CD4-positive, alpha-beta memory T cell (primary cell): ENCODE results near the gene STEEP1. TPM values are rescaled to one million over a fixed set of nuclear protein-coding genes. Genes with fewer than 3 reads are reported as not detected.
A peak's percentile ranks its signal among the peaks of the same experiment; 100 is the strongest.

ENCODE experiments used
- CTCF ChIA-PET: fragments of 350-600 bp; sonication (Branson Sonifier 250); formaldehyde crosslinking; loops from one replicate; lab custom pipeline; 2021; ENCODE audit warnings: inconsistent platforms; ENCODE audit not compliant: partially characterized antibody; lab: Charles Lee
- POLR2A ChIA-PET: fragments of 350-600 bp; sonication (Branson Sonifier 250); formaldehyde crosslinking; loops from one replicate; lab custom pipeline; 2021; ENCODE audit not compliant: partially characterized antibody; lab: Charles Lee
- DNase-seq, 5 donors: peaks; one replicate each; pipeline versions ENCODE4 v3.0.0 to v3.0.0-alpha.2; 2020 to 2022; ENCODE audit warnings: mixed read lengths in 1 of 5
- H3K27ac ChIP-seq: one replicate; pipeline ENCODE4 v1.7.0; 2013; ENCODE audit warnings: low read depth, low read length
- H3K27me3 ChIP-seq: 2 replicates; pipeline ENCODE4 v1.7.0; 2013; ENCODE audit warnings: mild to moderate bottlenecking, low read length, moderate library complexity; ENCODE audit not compliant: insufficient read depth
- H3K36me3 ChIP-seq: 2 replicates; pipeline ENCODE4 v1.7.0; 2013; ENCODE audit warnings: mild to moderate bottlenecking, low read length, moderate library complexity; ENCODE audit not compliant: insufficient read depth
- H3K4me1 ChIP-seq: 2 replicates; pipeline ENCODE4 v1.7.0; 2013; ENCODE audit warnings: mild to moderate bottlenecking, low read length, moderate library complexity; ENCODE audit not compliant: insufficient read depth
- H3K4me3 ChIP-seq, 2 donors: one replicate each; pipeline ENCODE4 v1.7.0; 2013; ENCODE audit warnings: low read length in 2 of 2, mild to moderate bottlenecking in 1 of 2
- H3K9me3 ChIP-seq, 2 donors: one replicate each; pipeline ENCODE4 v1.7.0; 2013; ENCODE audit warnings: low read length in 2 of 2, control low read depth in 1 of 2; ENCODE audit not compliant: control insufficient read depth in 1 of 2
- H3K27ac Mint-ChIP-seq, 7 donors: one replicate each; pipeline ENCODE4 v1.8.0; 2020 to 2021; ENCODE audit warnings: mixed read lengths in 7 of 7, mild to moderate bottlenecking in 6 of 7, inconsistent platforms in 3 of 7, moderate library complexity in 3 of 7
- H3K27me3 Mint-ChIP-seq, 2 donors: one replicate each; pipeline ENCODE4 v1.8.0; 2020 to 2021; ENCODE audit warnings: mixed read lengths in 2 of 2
- H3K36me3 Mint-ChIP-seq, 2 donors: one replicate each; pipeline ENCODE4 v1.8.0; 2020 to 2021; ENCODE audit warnings: mixed read lengths in 2 of 2, inconsistent platforms in 1 of 2, mild to moderate bottlenecking in 1 of 2
- H3K4me1 Mint-ChIP-seq, 4 donors: one replicate each; pipeline ENCODE4 v1.8.0; 2020 to 2021; ENCODE audit warnings: mixed read lengths in 4 of 4, mild to moderate bottlenecking in 1 of 4
- H3K4me3 Mint-ChIP-seq, 8 donors: one replicate each; pipeline ENCODE4 v1.8.0; 2020 to 2021; ENCODE audit warnings: mixed read lengths in 8 of 8, mild to moderate bottlenecking in 7 of 8, moderate library complexity in 6 of 8, inconsistent platforms in 3 of 8
- H3K9me3 Mint-ChIP-seq, 8 donors: one replicate each; pipeline ENCODE4 v1.8.0; 2020 to 2021; ENCODE audit warnings: mixed read lengths in 8 of 8, mild to moderate bottlenecking in 5 of 8, inconsistent platforms in 3 of 8, moderate library complexity in 1 of 8
- intact Hi-C: fragments of 100-400 bp; cut with micrococcal nuclease; formaldehyde crosslinking; loops from one replicate; pipeline ENCODE4 v1.15.1; 2023
- polyA plus RNA-seq, 2 donors: library from polyadenylated mRNA; unstranded; fragments of 300-500 nt; fragmentation: Illumina TruSeq; gene quantifications; one replicate each; pipeline ENCODE4 v1.2.3, GENCODE V29; 2021
- total RNA-seq, 2 experiments: library from RNA; stranded (reverse); gene quantifications; one replicate each; pipeline ENCODE4 v1.2.3, GENCODE V29; 2021

The STEEP1 gene
- total and polyA plus RNA-seq, 4 experiments from 2014 or later: 6.3 to 22.9 (median 19.3) TPM

GRCh38 chrX:119537487-119537886 lies 27.7 kb downstream of the STEEP1 start:
- Mint-ChIP-seq H3K27me3 (no peaks in the 10 kb centered on the region), H3K9me3 (peaks cover 0 to 2% (median 0%) of the 10 kb centered on the region in 8 donors), H3K36me3 (peaks cover 12 to 37% of the 10 kb centered on the region in 2 donors), H3K4me3 (no peak overlapping the region), H3K27ac (no peak overlapping the region), H3K4me1 (no peaks in the 10 kb centered on the region)
- intact Hi-C loops: no loop called here
- no peak for DNase-seq
- CTCF ChIA-PET: no interaction called here
- no peak overlapping the region for H3K27ac ChIP-seq
- H3K9me3 ChIP-seq: no peaks in the 10 kb centered on the region
- no peaks in the 10 kb centered on the region for H3K27me3 ChIP-seq
- no peak overlapping the region for H3K4me3 ChIP-seq
- H3K4me1 ChIP-seq: no peaks in the 10 kb centered on the region
- POLR2A ChIA-PET: no interaction called here
- peaks cover 4% of the 10 kb centered on the region for H3K36me3 ChIP-seq

GRCh38 chrX:119529345-119530276 lies 35.6 kb downstream of the STEEP1 start:
- H3K27ac ChIP-seq: no peak overlapping the region
- H3K27me3 ChIP-seq: no peaks in the 10 kb centered on the region
- intact Hi-C loops: no loop called here
- Mint-ChIP-seq H3K4me3 (no peak overlapping the region), H3K4me1 (no peaks in the 10 kb centered on the region), H3K27me3 (no peaks in the 10 kb centered on the region), H3K9me3 (peaks cover 0 to 2% (median 0%) of the 10 kb centered on the region in 8 donors), H3K36me3 (peaks cover 1 to 5% of the 10 kb centered on the region in 2 donors), H3K27ac (no peak overlapping the region)
- no peaks in the 10 kb centered on the region for H3K9me3 ChIP-seq
- H3K4me3 ChIP-seq: no peak overlapping the region
- CTCF ChIA-PET: interaction anchor here (1.0 kb wide), 1 partner anchor 199 kb away, joined by 3 read pairs; no protein-coding TSS in a partner anchor
- no peak for DNase-seq
- H3K36me3 ChIP-seq: no peaks in the 10 kb centered on the region
- POLR2A ChIA-PET: no interaction called here
- H3K4me1 ChIP-seq: no peaks in the 10 kb centered on the region

- no peaks in the 10 kb centered on the region for H3K36me3 Mint-ChIP-seq
- CTCF ChIA-PET: no interaction called here
- H3K36me3 ChIP-seq: no peaks in the 10 kb centered on the region
- H3K4me1 Mint-ChIP-seq: no peaks in the 10 kb centered on the region
- no peak for DNase-seq
- intact Hi-C loops: no loop called here
- no peak overlapping the region for H3K4me3 Mint-ChIP-seq
- no peaks in the 10 kb centered on the region for H3K27me3 Mint-ChIP-seq
- no peak overlapping the region for H3K27ac ChIP-seq
- H3K4me3 ChIP-seq: no peak overlapping the region
- POLR2A ChIA-PET: no interaction called here
- H3K4me1 ChIP-seq: no peaks in the 10 kb centered on the region
- no peaks in the 10 kb centered on the region for H3K9me3 Mint-ChIP-seq
- H3K9me3 ChIP-seq: no peaks in the 10 kb centered on the region
- H3K27me3 ChIP-seq: no peaks in the 10 kb centered on the region
- H3K27ac Mint-ChIP-seq: no peak overlapping the region
Observed at GRCh38 chrX:119523664-119524184, 41.5 kb downstream of the STEEP1 start.

GRCh38 chrX:119521246-119521645 lies 44.0 kb downstream of the STEEP1 start:
- no peaks in the 10 kb centered on the region for H3K4me1 ChIP-seq
- H3K4me1 Mint-ChIP-seq: peaks cover 2 to 4% (median 3%) of the 10 kb centered on the region in 4 donors
- POLR2A ChIA-PET: no interaction called here
- no peaks in the 10 kb centered on the region for H3K36me3 ChIP-seq
- H3K27me3 Mint-ChIP-seq: no peaks in the 10 kb centered on the region
- H3K27ac Mint-ChIP-seq: no peak overlapping the region
- H3K27ac ChIP-seq: no peak overlapping the region
- no peaks in the 10 kb centered on the region for H3K36me3 Mint-ChIP-seq
- H3K9me3 Mint-ChIP-seq: no peaks in the 10 kb centered on the region
- no peaks in the 10 kb centered on the region for H3K9me3 ChIP-seq
- no peak overlapping the region for H3K4me3 ChIP-seq
- H3K4me3 Mint-ChIP-seq: no peak overlapping the region
- no peaks in the 10 kb centered on the region for H3K27me3 ChIP-seq
- CTCF ChIA-PET: no interaction called here
- DNase-seq: no peak
- intact Hi-C loops: no loop called here

- Mint-ChIP-seq H3K36me3 (no peaks in the 10 kb centered on the region), H3K9me3 (no peaks in the 10 kb centered on the region), H3K4me1 (peaks cover 2 to 5% (median 4%) of the 10 kb centered on the region in 4 donors), H3K27ac (no peak overlapping the region), H3K27me3 (no peaks in the 10 kb centered on the region), H3K4me3 (no peak overlapping the region)
- H3K27ac ChIP-seq: no peak overlapping the region
- H3K9me3 ChIP-seq: no peaks in the 10 kb centered on the region
- intact Hi-C loops: loop anchor here (5.0 kb wide), 1 partner anchor 89 kb away; the partner anchor contains the start of gene NKRF
- no peak for DNase-seq
- H3K4me1 ChIP-seq: no peaks in the 10 kb centered on the region
- CTCF ChIA-PET: no interaction called here
- no peak overlapping the region for H3K4me3 ChIP-seq
- no peaks in the 10 kb centered on the region for H3K27me3 ChIP-seq
- no peaks in the 10 kb centered on the region for H3K36me3 ChIP-seq
- POLR2A ChIA-PET: interaction anchor here (0.6 kb wide), 1 partner anchor 236 kb away, joined by 4 read pairs; no protein-coding TSS in a partner anchor
Observed at GRCh38 chrX:119518371-119518770, 46.8 kb downstream of the STEEP1 start.

- Histone ChIP-seq H3K27me3 (no peaks in the 10 kb centered on the region), H3K36me3 (no peaks in the 10 kb centered on the region), H3K4me3 (no peak overlapping the region), H3K4me1 (no peaks in the 10 kb centered on the region), H3K9me3 (no peaks in the 10 kb centered on the region), H3K27ac (no peak overlapping the region)
- H3K4me3 Mint-ChIP-seq: no peak overlapping the region
- no peaks in the 10 kb centered on the region for H3K9me3 Mint-ChIP-seq
- CTCF ChIA-PET: interaction anchor here (0.6 to 2.6 kb wide), 19 partner anchors 10 to 396 kb away, joined by 3 to 38 read pairs (median 4); partner anchors contain the start of genes SEPTIN6 and SOWAHD
- no peaks in the 10 kb centered on the region for H3K27me3 Mint-ChIP-seq
- peaks cover 2 to 5% (median 4%) of the 10 kb centered on the region in 4 donors for H3K4me1 Mint-ChIP-seq
- DNase-seq: peak; percentile 35 to 64 (median 63)
- intact Hi-C loops: loop anchor here (1.0 to 5.0 kb wide), 5 partner anchors 91 to 371 kb away; partner anchors contain the start of gene NKRF
- H3K27ac Mint-ChIP-seq: peak overlapping the region in 5 of 7 donors; percentile 5 to 58 (median 28)
- no peaks in the 10 kb centered on the region for H3K36me3 Mint-ChIP-seq
- POLR2A ChIA-PET: interaction anchor here (0.6 to 1.1 kb wide), 2 partner anchors 242 to 275 kb away, joined by 3 to 4 read pairs; partner anchors contain the start of genes RPL39 and SOWAHD
Observed at GRCh38 chrX:119516157-119516702, 49.0 kb downstream of the STEEP1 start.
